Measurements from ENCODE around the gene GPAM. TPM values are rescaled to one million over a fixed set of nuclear protein-coding genes. Genes with fewer than 3 reads are reported as not detected.

Gene GPAM
- total RNA-seq, 2 donors from 2014 or later = 7.8 to 9.3 TPM

DNA sequence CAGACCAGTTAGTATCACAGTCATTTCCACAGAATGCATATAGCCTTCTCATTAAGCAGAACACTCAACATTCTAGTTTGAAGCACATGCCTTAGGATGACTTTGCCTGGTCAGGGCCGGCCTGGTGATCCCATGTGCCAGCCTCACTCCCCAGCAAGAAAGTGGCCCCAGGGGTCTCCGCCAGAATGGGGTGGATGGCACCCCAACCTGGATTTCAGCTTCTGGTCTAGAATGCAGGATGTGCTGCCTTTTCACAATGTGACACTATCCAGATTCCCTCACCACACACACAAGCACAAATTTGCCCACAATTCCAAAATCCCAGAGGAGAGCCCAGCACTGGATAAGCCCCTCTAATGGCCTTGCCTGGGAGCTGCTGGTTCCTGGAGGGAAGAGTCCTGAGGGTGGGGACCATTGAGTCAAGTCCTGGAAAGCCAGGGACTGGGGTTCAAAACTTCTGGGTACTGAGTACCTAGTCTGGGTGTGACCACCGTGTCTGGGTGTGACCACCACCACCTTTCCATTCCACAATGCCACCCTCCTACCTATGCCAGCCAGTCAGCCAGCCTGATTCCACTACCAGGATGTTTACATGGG is 41.5 kb upstream of the GPAM start:
- no peak overlapping the region for H3K4me3 ChIP-seq
- H3K9me3 ChIP-seq = peaks cover 0 to 6% of the 10 kb centered on the region in 2 donors

DNA sequence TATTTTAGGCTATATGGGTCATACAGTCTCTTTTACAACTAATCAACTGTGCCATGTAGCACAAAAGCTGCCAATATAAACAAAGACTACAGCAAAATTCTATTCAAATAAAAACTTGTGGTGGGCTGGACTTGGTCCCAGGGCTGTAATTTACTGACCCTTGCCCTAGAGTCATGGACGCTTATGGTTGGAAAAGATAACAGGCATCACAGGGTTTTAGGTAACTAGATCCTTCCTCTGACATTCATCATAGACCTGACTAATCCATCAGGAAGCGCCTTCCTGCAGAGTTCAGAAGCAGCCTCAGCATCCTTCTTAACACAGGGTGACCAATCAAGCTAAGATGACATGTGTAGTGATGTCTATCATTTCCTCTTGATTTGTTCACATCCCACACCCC is 40.2 kb upstream of the GPAM start:
- H3K27ac ChIP-seq = no peak overlapping the region
- H3K4me3 ChIP-seq = no peak overlapping the region
- H3K36me3 ChIP-seq = no peaks in the 10 kb centered on the region
- TF ChIP-seq, protein P1, sequence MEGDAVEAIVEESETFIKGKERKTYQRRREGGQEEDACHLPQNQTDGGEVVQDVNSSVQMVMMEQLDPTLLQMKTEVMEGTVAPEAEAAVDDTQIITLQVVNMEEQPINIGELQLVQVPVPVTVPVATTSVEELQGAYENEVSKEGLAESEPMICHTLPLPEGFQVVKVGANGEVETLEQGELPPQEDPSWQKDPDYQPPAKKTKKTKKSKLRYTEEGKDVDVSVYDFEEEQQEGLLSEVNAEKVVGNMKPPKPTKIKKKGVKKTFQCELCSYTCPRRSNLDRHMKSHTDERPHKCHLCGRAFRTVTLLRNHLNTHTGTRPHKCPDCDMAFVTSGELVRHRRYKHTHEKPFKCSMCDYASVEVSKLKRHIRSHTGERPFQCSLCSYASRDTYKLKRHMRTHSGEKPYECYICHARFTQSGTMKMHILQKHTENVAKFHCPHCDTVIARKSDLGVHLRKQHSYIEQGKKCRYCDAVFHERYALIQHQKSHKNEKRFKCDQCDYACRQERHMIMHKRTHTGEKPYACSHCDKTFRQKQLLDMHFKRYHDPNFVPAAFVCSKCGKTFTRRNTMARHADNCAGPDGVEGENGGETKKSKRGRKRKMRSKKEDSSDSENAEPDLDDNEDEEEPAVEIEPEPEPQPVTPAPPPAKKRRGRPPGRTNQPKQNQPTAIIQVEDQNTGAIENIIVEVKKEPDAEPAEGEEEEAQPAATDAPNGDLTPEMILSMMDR (IDR thresholded peaks at IDR 0.05) = no peak
- no peaks in the 10 kb centered on the region for H3K4me1 ChIP-seq
- no peaks in the 10 kb centered on the region for H3K27me3 ChIP-seq
- DNase-seq (ENCODE audit: low spot score) = no peak
- H3K9me3 ChIP-seq = peaks cover 0 to 11% of the 10 kb centered on the region in 2 donors

More for the DNA sequence above, 41.5 kb upstream of the GPAM start:
- H3K4me1 ChIP-seq = no peaks in the 10 kb centered on the region
- DNase-seq (ENCODE audit: low spot score) = no peak
- TF ChIP-seq, protein P1 (IDR thresholded peaks at IDR 0.05) = no peak
- H3K27me3 ChIP-seq = no peaks in the 10 kb centered on the region
- H3K36me3 ChIP-seq = no peaks in the 10 kb centered on the region
- H3K27ac ChIP-seq = no peak overlapping the region

DNA sequence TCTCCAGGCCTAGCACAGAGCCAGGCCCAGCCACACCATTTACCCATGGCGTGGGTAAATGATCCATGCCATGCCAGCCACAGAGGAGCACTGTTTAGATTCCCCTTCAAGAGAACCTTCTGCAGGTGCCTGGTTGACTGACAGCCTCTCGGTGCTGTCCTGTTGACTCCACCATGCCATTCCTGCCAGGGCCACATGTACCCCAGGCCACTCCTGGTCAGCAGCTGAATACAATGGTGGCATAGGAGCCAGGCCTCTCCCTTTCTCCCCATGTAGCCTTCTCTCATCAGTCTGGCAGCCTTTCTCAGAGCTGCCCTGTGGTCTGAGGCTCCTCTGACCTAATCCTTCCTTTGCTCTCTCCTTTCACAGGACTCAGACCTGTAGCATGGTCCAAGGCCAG is 39.2 kb upstream of the GPAM start:
- H3K9me3 ChIP-seq = peaks cover 0 to 11% of the 10 kb centered on the region in 2 donors
- DNase-seq (ENCODE audit: low spot score) = no peak
- H3K4me3 ChIP-seq = no peak overlapping the region
- TF ChIP-seq, protein P1 (IDR thresholded peaks at IDR 0.05) = no peak
- no peaks in the 10 kb centered on the region for H3K36me3 ChIP-seq
- H3K4me1 ChIP-seq = no peaks in the 10 kb centered on the region
- H3K27me3 ChIP-seq = no peaks in the 10 kb centered on the region
- no peak overlapping the region for H3K27ac ChIP-seq

DNA sequence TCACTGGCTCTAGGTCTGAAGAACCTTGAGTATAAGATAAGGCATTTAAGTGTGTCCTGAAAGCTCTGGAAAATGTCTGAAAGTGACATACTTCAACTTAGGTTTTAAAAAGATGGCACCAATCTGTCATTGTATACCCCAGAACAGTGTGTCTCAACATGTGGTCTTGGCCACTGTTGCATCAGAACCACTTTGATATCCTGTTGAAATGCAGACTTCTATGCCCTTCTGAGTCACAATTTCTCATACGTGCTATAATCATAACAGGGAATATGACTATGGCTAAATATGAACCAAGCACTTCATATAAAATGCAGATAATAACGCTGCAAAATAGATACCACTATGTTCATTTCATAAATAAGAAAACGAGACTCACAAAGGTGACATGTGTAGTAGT is 38.0 kb upstream of the GPAM start:
- Histone ChIP-seq H3K4me3 (no peak overlapping the region), H3K36me3 (no peaks in the 10 kb centered on the region), H3K9me3 (peaks cover 0 to 11% of the 10 kb centered on the region in 2 donors), H3K4me1 (no peaks in the 10 kb centered on the region), H3K27me3 (no peaks in the 10 kb centered on the region), H3K27ac (no peak overlapping the region)
- TF ChIP-seq, protein P1 (IDR thresholded peaks at IDR 0.05) = no peak
- no peak for DNase-seq (ENCODE audit: low spot score)

DNA sequence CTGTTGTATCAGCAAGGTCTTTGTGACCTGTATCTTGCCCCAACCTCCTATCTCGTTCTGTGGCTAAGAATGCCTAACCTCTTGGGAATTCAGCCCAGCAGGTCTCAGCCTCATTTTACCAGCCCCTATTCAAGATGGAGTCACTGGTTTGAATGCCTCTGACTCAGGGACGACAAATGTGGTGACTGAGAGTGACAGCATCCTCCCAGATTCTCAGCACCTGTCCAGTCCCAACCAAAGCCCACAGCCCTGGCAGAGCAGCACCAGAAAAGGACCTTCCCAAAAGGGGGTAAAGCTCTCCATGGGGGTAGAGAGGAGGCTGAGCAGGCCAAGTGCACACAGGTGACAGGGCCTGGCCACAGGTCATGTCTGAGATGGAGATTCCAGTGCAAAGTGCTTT is 35.4 kb upstream of the GPAM start:
- no peak for DNase-seq (ENCODE audit: low spot score)
- H3K4me1 ChIP-seq = no peaks in the 10 kb centered on the region
- no peaks in the 10 kb centered on the region for H3K27me3 ChIP-seq
- H3K9me3 ChIP-seq = peaks cover 0 to 11% of the 10 kb centered on the region in 2 donors
- H3K36me3 ChIP-seq = no peaks in the 10 kb centered on the region
- TF ChIP-seq, protein P1 (IDR thresholded peaks at IDR 0.05) = no peak
- H3K27ac ChIP-seq = no peak overlapping the region
- no peak overlapping the region for H3K4me3 ChIP-seq

DNA sequence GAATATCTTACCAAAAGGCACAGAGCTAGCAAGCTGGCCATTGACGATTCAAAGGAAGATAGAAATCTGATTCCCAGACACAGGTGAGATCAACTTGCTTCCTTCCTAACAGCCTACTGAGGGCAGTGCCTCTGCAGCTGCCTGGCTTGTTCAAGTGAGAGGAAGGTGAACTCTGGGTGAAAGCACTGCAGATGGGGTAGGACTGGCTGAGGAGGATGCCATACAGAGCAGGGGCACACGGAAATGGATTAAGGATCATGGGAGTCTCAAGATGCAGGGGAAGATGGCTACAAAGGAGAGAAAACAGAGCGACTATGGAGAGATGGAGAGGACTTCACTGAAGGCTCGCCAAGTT is 34.4 kb upstream of the GPAM start:
- Histone ChIP-seq H3K27me3 (no peaks in the 10 kb centered on the region), H3K27ac (no peak overlapping the region), H3K4me1 (no peaks in the 10 kb centered on the region), H3K9me3 (peaks cover 0 to 11% of the 10 kb centered on the region in 2 donors), H3K4me3 (no peak overlapping the region), H3K36me3 (no peaks in the 10 kb centered on the region)
- no peak for DNase-seq (ENCODE audit: low spot score)
- TF ChIP-seq, protein P1 (IDR thresholded peaks at IDR 0.05) = no peak
